Stimulated activated CD8-positive, alpha-beta memory T cell treated with anti-CD3 and anti-CD28 coated beads, Interleukin-7, amount 100 ng/mL, for 4 hours (primary cell): Measurements from ENCODE around the gene IZUMO1.
"Not testable (repeated sequence)": the region's sequence is repeated elsewhere in the genome, so short reads cannot be mapped to it uniquely, and the experiment has no call there.

Experiments
- DNase-seq, 2 donors: peaks; one replicate each; pipeline ENCODE4 v3.0.0-alpha.2; 2020; ENCODE audit warnings: low read depth in 2 of 2

The IZUMO1 gene

GRCh38 chr19:48737360-48737998 lies 9.2 kb downstream of the IZUMO1 start:
- DNase-seq, result no peak

DNA sequence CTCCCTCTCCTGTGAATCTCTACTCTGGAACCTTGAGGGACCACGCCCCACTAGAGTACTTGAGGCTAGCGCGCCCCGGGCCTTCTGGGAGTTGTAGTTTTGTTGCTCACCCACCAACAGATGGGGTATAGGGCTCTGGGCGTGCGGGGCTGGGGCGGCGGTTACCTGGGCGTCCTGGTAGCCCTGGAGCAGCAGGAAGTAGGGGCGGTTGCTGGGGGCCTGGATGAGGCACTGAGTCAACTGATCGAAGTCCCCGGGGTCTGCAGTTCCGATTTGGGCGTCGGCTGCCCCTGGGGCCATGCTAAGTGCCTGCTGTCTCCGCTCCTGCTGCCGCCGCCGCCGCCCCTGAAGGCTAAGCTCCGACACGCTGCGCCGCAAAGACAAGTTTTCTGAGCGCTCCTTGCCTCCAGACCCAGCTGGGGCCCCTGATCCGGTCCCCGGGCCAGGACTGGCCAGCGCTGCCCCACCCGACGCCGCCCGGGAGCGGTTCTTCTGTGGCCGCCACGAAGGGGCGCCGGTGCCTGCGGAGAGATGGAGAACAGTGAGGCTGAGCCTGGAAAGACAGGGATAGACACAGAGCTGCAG lies 11.6 kb downstream of the IZUMO1 start:
- DNase-seq, result no peak

DNA sequence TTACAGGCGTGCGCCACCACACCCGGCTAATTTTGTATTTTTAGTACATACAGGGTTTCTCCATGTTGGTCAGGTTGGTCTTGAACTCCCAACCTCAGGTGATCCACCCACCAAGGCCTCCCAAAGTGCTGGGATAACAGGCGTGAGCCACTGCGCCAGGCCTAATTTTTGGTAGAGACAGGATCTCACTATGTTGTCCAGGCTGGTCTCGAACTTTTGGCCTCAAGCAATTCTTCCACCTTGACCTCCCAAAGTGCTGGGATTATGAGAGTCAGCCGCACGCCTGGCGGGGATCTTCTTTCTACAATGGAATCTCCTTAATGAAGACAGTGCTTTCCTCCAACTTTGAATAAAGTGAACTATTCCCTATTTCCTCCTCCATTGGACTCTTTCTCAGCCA lies 12.1 kb downstream of the IZUMO1 start:
- no peak for DNase-seq

DNA sequence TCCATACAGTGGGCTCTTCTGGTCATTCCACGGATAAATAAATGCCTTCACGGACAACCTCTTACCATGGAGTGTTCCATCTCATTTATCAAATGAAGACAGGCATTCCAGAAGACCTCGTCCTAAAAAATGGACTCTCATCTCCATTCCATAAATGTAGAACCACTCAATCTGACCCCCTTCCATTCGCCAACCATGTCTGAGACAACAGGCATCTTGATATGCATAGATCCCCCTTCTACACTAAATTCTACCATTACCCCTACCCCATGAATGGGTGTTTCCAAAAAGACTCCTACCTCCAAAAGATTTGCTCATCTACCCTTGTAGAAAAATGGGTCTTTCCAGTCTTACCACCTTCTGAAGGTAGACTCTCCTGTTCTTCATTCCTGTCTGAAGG lies 15.3 kb downstream of the IZUMO1 start:
- DNase-seq, result no peak

DNA sequence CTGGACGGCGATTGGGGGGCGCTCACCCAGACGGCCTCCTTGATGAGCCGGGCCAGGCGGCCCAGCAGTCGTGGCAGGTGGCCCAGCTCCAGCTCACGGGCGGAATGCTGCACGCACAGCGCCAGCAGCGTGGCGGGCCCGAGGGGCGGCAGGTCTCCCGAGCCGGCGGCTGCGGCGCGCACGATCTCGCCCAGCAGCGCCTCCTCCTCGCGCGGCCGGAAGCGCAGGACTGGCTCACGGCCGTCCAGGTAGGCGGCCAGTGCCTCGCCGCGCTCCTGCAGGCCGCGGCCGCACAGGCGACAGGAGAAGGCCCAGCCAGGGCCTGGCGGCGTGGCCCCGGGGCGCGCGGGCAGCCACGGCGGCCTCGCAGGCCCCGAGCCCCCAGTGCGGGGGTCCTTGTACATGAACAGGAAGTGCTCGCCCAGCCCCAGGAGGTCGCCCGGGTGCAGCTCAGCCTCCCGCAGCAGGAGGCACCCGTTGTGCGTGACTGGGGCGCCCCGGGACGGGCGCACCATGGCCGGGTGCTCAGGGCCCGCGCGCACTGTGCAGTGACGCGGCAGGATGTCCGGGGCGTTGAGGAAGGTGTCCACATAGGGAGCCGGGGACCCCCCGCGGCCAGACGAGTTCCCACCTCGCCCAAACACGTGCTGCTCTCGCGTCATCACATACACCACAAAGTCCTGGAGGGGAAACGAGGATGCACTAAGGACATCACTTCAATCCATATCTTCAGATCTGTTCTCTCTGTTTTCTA lies 17.6 kb downstream of the IZUMO1 start:
- DNase-seq, result no peak

- DNase-seq, result no peak
Observed at GRCh38 chr19:48726556-48726955, 20.2 kb downstream of the IZUMO1 start.

DNA sequence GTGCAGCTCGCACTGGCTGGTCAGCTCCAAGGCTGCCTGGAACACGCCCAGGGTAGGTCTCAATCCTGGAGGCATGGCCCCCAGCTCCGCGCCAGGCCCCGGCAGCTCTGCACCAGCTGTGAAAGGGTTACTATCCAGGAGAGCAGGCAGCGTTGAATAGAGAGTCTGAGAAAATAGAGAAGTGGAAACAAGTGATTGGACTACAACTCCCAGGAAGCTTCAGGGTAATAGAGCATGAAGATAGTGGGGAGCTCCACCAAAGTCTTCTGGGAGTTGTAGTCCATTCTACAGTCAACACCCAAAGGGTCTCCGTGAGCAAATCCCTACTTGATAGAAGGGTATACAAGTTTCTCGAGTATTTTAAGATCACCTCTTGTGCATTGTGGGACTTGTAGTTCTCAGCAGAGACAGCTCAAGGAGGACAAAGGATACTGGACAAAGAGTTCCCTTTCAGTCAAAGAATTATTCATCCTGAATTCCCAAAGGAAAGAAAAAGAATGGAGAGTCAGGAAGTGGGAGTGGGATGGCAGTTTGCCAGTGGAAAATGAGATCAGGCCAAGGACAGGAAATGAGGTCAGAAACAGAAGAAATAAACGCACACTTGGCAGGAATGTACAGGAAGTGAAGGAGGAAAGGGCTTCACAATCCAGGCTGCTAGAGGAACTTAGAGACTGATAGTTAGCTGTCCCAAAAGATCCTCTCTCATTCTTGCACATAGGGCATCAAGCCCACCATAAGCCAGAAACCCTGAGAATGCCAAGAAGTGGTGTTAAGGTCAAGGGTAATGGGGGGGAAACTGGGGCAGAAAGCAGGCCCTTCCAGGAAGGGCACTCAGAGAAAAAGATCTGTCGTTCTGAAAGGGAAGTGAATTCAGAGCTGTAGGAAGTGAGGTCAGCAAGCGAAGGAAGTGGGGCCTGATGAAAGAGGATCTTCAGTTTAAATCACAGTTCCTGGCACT lies 21.6 kb downstream of the IZUMO1 start:
- no peak for DNase-seq

- DNase-seq, result no peak
Observed at GRCh38 chr19:48722196-48722708, 24.5 kb downstream of the IZUMO1 start.

DNA sequence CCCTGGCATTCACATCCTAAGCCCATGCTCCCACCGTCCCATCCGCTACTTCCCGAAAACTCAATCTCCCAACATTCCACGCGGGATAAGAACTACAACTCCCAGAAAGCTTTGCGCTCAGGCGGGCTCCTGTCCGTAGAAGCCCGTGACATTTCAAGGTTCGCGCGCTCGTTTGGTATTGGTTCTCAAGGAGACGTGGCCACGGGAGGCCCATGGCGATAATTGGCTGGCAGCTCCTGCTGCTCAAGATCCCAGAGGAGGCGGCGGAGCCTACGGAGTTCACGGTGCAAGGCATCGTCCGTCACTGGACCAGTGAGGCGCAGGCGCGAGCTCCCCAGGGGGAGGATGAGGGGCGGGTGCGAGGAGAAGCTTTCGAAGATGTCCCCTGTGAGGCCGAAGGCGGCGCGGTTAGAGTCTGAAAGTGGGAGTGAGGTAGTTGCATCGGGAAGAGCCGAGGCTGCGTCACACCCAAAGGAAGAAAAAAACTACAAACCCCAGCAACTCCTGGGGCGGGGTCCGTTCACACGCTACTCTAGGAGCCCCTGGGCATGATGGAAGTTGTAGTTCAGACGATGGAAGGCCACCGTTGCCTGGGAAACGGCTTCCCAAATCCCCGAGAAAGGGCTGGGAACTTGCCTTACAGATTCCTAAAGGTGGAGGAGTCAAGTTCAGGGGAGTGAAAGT lies 26.0 kb downstream of the IZUMO1 start:
- peak; percentile 82 to 84 for DNase-seq

DNA sequence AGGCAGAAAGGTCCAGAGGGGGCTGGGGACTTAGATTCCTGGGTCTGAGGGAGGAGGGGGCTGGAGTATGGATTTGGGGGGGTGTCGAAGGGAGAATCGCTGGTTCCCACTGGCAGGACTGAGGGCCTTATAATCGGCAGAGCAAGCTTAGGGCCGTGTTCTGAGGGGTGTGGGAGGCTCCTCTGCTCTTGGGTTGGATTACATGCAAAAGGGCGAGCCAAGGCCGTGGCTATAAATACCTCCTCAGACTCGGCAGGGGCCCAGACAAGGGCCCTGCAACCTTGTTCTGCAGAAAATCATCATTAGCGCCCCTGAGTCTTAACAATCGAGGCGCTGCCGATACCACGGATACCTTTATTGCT lies 26.5 kb downstream of the IZUMO1 start:
- no peak for DNase-seq

- no peak for DNase-seq
Observed at GRCh38 chr19:48719263-48720171, 27.2 kb downstream of the IZUMO1 start, which contains the start of gene MAMSTR. Gene MAMSTR (minus strand): TSS chr19:48719725. CDS start chr19:48719031, 694 bp downstream.

DNA sequence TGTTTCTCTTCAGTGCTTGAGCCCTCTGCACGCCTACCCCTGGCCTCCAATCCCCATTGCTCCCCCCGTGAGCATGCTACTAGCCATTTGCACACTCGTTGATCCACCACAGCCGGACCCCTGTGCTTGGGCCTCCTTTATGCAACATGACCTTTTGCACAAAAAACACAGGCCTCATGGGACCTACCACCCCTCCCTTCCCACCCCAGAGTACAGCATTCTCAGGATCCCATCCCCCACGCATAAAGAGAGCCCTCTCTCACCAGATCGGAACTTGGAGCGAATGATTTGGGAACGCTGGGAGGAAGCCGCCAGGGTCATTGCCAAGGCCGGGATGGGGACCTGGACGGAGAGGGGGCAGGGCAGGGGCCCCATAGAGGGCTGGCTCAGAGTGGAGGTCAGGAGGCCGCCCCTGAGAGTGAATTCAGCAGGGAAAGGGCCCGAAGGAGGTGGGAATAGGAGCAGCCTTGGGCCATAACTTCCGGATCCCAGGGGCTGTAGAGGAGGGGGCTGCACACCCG lies 27.9 kb downstream of the IZUMO1 start:
- DNase-seq, result no peak

DNA sequence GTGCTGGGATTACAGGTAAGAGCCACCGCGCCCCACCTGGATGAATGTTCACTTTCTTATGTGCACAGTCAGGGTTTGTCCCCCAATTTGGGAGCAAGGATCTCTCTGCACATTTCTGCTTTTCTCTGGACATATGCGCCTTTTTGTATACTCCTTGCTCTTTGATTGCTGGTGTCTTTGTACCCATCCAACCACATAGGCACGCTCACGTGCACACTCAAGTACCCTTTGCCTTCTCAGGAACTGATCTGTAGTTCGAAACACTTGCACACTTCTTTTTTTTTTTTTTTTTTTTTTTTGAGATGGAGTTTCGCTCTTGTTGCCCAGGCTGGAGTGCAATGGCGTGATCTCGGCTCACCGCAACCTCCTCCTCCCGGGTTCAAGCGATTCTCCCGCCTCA lies 28.6 kb downstream of the IZUMO1 start:
- not testable (repeated sequence) for DNase-seq

DNA sequence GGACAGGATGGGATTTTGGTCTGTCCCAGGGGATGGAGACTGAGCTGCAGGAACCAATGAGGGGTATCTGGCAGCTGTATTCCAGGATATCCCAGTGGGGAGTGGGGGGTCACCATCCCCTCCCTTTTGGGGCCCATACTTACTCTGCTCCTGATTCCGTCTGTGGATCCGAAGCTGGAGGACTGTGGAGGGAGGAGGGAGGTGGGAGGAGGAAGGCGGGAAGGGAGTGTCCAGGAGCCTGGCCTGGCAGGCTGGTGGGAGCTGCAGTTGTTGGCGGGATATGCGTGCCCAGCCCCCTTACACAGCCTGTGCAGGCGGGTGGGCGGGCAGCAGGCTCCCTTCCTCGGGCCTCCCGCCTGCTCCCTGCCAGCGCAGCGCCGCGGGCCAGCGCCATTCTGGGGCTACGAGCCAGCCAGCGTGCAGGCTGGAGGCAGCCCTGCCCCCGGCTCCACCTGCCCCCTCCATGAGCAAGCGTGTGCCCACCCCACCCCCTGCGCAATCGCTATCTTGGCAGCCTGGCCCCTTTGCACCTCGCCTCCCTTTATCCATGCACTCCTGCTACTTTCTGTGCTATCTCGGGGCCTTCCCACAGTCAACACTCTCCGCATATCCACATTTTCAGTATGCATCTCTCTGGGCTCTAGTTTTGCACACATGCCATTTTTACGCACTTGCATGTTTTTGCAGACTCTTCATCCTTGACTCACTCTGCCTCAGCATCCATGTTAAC lies 30.0 kb downstream of the IZUMO1 start:
- no peak for DNase-seq

DNA sequence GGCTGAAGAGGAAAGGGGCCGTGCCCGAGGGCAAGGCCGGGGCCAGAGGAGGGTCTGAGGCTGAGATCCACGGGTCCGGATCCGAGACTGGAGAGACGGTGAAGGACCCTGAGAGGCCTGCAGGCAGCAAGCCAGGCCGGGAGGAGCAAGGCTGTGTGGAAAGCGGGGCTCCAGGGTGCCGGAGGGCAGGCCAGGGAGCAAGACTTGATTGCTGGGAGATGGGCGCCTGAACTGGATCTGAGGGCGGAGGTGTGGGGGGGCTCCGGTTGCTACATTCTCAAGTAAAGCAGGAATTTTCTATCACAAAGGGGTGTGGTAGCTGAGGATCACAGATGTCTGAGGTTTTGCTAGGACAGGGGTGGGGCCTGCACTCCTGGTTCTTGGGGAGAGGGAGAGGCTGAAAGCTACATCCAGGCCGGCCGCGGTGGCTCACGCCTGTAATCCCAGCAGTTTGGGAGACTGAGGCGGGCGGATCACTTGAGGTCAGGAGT lies 31.0 kb downstream of the IZUMO1 start:
- DNase-seq, result no peak

- no peak for DNase-seq
Observed at GRCh38 chr19:48714759-48715675, 31.7 kb downstream of the IZUMO1 start.

DNA sequence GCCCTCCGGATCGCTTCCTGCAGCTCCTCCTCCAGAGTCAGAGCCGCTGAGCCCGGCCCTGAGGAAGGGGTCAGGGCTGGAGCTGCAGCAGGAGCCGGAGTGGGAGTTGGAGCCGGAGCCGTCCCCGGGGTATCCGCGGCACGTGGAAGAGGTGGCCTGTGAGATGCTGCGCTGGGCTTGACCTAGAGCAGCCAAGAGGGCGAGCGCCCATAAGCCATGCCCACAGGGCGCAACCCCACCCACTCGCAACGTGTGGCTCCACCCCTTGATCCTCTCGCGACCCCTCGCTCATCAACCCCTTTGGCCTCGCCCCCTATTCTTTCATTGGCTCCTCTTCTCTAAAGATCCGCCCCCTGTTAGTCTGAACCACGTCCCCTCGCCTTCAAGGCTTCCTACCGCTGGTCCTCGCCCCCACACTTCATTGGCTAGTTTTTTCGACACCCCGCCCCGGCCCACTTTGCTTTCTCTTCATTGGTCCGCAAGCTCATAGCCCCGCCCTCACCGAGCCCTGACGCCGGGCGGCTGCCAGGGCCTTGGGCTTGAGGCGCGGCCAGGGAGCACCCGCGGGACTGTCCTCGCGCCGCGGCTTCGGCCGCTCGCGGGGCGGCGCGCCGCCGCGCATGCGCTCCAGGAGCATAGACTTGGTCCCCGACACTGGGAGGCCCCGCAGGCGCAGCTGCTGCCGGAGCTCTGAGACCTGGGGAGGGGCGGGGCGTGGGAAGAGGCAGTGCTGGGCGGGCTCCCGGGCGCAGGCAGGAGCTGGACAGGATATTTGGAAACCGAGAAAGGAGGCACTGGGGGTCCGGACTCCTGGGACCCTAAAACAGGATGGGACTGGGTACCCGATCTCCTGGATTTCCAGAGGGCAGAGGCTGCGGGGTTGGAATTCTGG lies 32.6 kb downstream of the IZUMO1 start:
- DNase-seq, result peak; percentile 95
